Activated CD4-positive, alpha-beta T cell treated with anti-CD3 and anti-CD28 coated beads, Interleukin-2, amount 10 ng/mL, durations not matched to agents 7 days and 5 days (primary cell): ENCODE data around the gene KCNJ12. TPM values are rescaled to one million over a fixed set of nuclear protein-coding genes. Genes with fewer than 3 reads are reported as not detected.
"Not testable (repeated sequence)": the region's sequence is repeated elsewhere in the genome, so short reads cannot be mapped to it uniquely, and the experiment has no call there.

ENCODE experiments used
- CTCF ChIA-PET: fragments of 350-600 bp; sonication (Branson Sonifier 250); formaldehyde crosslinking; loops from one replicate; lab custom pipeline; 2021; ENCODE audit warnings: antibody characterized with exemption; lab: Charles Lee
- POLR2A ChIA-PET: fragments of 350-600 bp; sonication (Branson Sonifier 250); formaldehyde crosslinking; loops from one replicate; lab custom pipeline; 2021; ENCODE audit warnings: antibody characterized with exemption; lab: Charles Lee
- DNase-seq: peaks from one replicate; pipeline ENCODE4 v3.0.0-alpha.2; 2020
- H3K27ac Mint-ChIP-seq: one replicate; pipeline ENCODE4 v1.8.0; 2021; ENCODE audit warnings: mild to moderate bottlenecking, moderate library complexity, mixed read lengths
- H3K27me3 Mint-ChIP-seq: one replicate; pipeline ENCODE4 v1.8.0; 2021; ENCODE audit warnings: mixed read lengths
- H3K36me3 Mint-ChIP-seq: one replicate; pipeline ENCODE4 v1.8.0; 2021; ENCODE audit warnings: low read depth, mixed read lengths
- H3K4me1 Mint-ChIP-seq: one replicate; pipeline ENCODE4 v1.8.0; 2021; ENCODE audit warnings: mixed read lengths
- H3K4me3 Mint-ChIP-seq: one replicate; pipeline ENCODE4 v1.8.0; 2021; ENCODE audit warnings: mild to moderate bottlenecking, moderate library complexity, mixed read lengths
- H3K9me3 Mint-ChIP-seq: one replicate; pipeline ENCODE4 v1.8.0; 2021; ENCODE audit warnings: mixed read lengths
- total RNA-seq, 2 experiments: library from RNA; stranded (reverse); gene quantifications; one replicate each; pipeline ENCODE4 v1.2.3, GENCODE V29; 2021

The KCNJ12 gene
- total RNA-seq, 2 experiments from 2014 or later, result not detected

- Mint-ChIP-seq H3K27me3 (peaks cover 25% of the 10 kb centered on the region), H3K9me3 (peaks cover 4% of the 10 kb centered on the region), H3K4me1 (peaks cover 21% of the 10 kb centered on the region), H3K4me3 (no peak overlapping the region), H3K36me3 (no peaks in the 10 kb centered on the region), H3K27ac (no peak overlapping the region)
- DNase-seq, result no peak
- CTCF ChIA-PET, result interaction anchor here (1.1 kb wide), 1 partner anchor 57 kb away, joined by 3 read pairs; no protein-coding TSS in a partner anchor
- POLR2A ChIA-PET, result no interaction called here
Observed at GRCh38 chr17:21454441-21454840, 78.3 kb downstream of the KCNJ12 start.

GRCh38 chr17:21455761-21456160 lies 79.6 kb downstream of the KCNJ12 start:
- CTCF ChIA-PET, result interaction anchor here (2.2 kb wide), 1 partner anchor 57 kb away, joined by 27 read pairs; no protein-coding TSS in a partner anchor
- Mint-ChIP-seq H3K4me3 (no peak overlapping the region), H3K27ac (no peak overlapping the region), H3K36me3 (no peaks in the 10 kb centered on the region), H3K4me1 (peaks cover 21% of the 10 kb centered on the region), H3K27me3 (peaks cover 20% of the 10 kb centered on the region), H3K9me3 (peaks cover 4% of the 10 kb centered on the region)
- POLR2A ChIA-PET, result no interaction called here
- DNase-seq, result no peak

GRCh38 chr17:21456449-21456848 lies 80.3 kb downstream of the KCNJ12 start:
- CTCF ChIA-PET, result interaction anchor here (0.6 to 2.2 kb wide), 15 partner anchors 8 to 457 kb away, joined by 3 to 27 read pairs (median 4); no protein-coding TSS in a partner anchor
- Mint-ChIP-seq H3K4me1 (peaks cover 21% of the 10 kb centered on the region), H3K27me3 (peaks cover 19% of the 10 kb centered on the region)
- H3K9me3 Mint-ChIP-seq, H3K4me3 Mint-ChIP-seq, H3K36me3 Mint-ChIP-seq, POLR2A ChIA-PET, DNase-seq, H3K27ac Mint-ChIP-seq: not testable (repeated sequence)

GRCh38 chr17:21457051-21458026 lies 81.2 kb downstream of the KCNJ12 start:
- peak overlapping the region; percentile 36 for H3K4me3 Mint-ChIP-seq
- peaks cover 4% of the 10 kb centered on the region for H3K9me3 Mint-ChIP-seq
- H3K36me3 Mint-ChIP-seq, result no peaks in the 10 kb centered on the region
- POLR2A ChIA-PET, result interaction anchor here (0.6 kb wide), 1 partner anchor 92 kb away, joined by 4 read pairs; no protein-coding TSS in a partner anchor
- H3K27ac Mint-ChIP-seq, result peak overlapping the region; percentile 50
- CTCF ChIA-PET, result interaction anchor here (0.6 to 2.2 kb wide), 16 partner anchors 9 to 458 kb away, joined by 3 to 27 read pairs (median 4); no protein-coding TSS in a partner anchor
- peak; percentile 88 for DNase-seq
- peaks cover 17% of the 10 kb centered on the region for H3K27me3 Mint-ChIP-seq
- H3K4me1 Mint-ChIP-seq, result peaks cover 19% of the 10 kb centered on the region

- ChIA-PET POLR2A (interaction anchor here (0.6 kb wide), 1 partner anchor 92 kb away, joined by 4 read pairs; no protein-coding TSS in a partner anchor), CTCF (interaction anchor here (1.4 to 2.2 kb wide), 4 partner anchors 15 to 94 kb away, joined by 4 to 27 read pairs (median 8); no protein-coding TSS in a partner anchor)
- H3K9me3 Mint-ChIP-seq, result no peaks in the 10 kb centered on the region
Observed at GRCh38 chr17:21458054-21458453, 81.9 kb downstream of the KCNJ12 start.

GRCh38 chr17:21459536-21459935 lies 83.4 kb downstream of the KCNJ12 start:
- POLR2A ChIA-PET, result no interaction called here
- no peak overlapping the region for H3K27ac Mint-ChIP-seq
- CTCF ChIA-PET, result interaction anchor here (1.9 kb wide), 1 partner anchor 54 kb away, joined by 4 read pairs; no protein-coding TSS in a partner anchor
- peaks cover 29% of the 10 kb centered on the region for H3K4me1 Mint-ChIP-seq
- H3K27me3 Mint-ChIP-seq, result peaks cover 20% of the 10 kb centered on the region
- no peaks in the 10 kb centered on the region for H3K36me3 Mint-ChIP-seq
- no peaks in the 10 kb centered on the region for H3K9me3 Mint-ChIP-seq
- no peak for DNase-seq
- no peak overlapping the region for H3K4me3 Mint-ChIP-seq

More at GRCh38 chr17:21458054-21458453, 81.9 kb downstream of the KCNJ12 start:
- Mint-ChIP-seq H3K36me3 (no peaks in the 10 kb centered on the region), H3K27me3 (peaks cover 14% of the 10 kb centered on the region), H3K4me1 (peaks cover 19% of the 10 kb centered on the region), H3K4me3 (no peak overlapping the region), H3K27ac (no peak overlapping the region)
- no peak for DNase-seq

- H3K27me3 Mint-ChIP-seq, result peaks cover 20% of the 10 kb centered on the region
- POLR2A ChIA-PET, result no interaction called here
- peaks cover 29% of the 10 kb centered on the region for H3K4me1 Mint-ChIP-seq
- no peaks in the 10 kb centered on the region for H3K36me3 Mint-ChIP-seq
- DNase-seq, result no peak
- H3K27ac Mint-ChIP-seq, result no peak overlapping the region
- no peak overlapping the region for H3K4me3 Mint-ChIP-seq
- CTCF ChIA-PET, result interaction anchor here (1.9 kb wide), 1 partner anchor 53 kb away, joined by 4 read pairs; no protein-coding TSS in a partner anchor
- no peaks in the 10 kb centered on the region for H3K9me3 Mint-ChIP-seq
Observed at GRCh38 chr17:21460358-21460757, 84.2 kb downstream of the KCNJ12 start.

GRCh38 chr17:21462237-21462636 lies 86.1 kb downstream of the KCNJ12 start:
- H3K9me3 Mint-ChIP-seq, result no peaks in the 10 kb centered on the region
- peaks cover 20% of the 10 kb centered on the region for H3K4me1 Mint-ChIP-seq
- no peaks in the 10 kb centered on the region for H3K36me3 Mint-ChIP-seq
- no peak overlapping the region for H3K4me3 Mint-ChIP-seq
- ChIA-PET CTCF (interaction anchor here (0.6 to 2.1 kb wide), 2 partner anchors 50 to 299 kb away, joined by 4 to 8 read pairs; no protein-coding TSS in a partner anchor), POLR2A (no interaction called here)
- no peak overlapping the region for H3K27ac Mint-ChIP-seq
- peaks cover 18% of the 10 kb centered on the region for H3K27me3 Mint-ChIP-seq
- no peak for DNase-seq

- H3K4me3 Mint-ChIP-seq, result no peak overlapping the region
- POLR2A ChIA-PET, result no interaction called here
Observed at GRCh38 chr17:21463204-21463661, 87.1 kb downstream of the KCNJ12 start.

GRCh38 chr17:21463779-21464407 lies 87.7 kb downstream of the KCNJ12 start:
- peaks cover 14% of the 10 kb centered on the region for H3K27me3 Mint-ChIP-seq
- no peak for DNase-seq
- no peaks in the 10 kb centered on the region for H3K36me3 Mint-ChIP-seq
- no peak overlapping the region for H3K4me3 Mint-ChIP-seq
- CTCF ChIA-PET, result no interaction called here
- H3K9me3 Mint-ChIP-seq, result no peaks in the 10 kb centered on the region
- peaks cover 15% of the 10 kb centered on the region for H3K4me1 Mint-ChIP-seq
- no peak overlapping the region for H3K27ac Mint-ChIP-seq
- POLR2A ChIA-PET, result no interaction called here

More at GRCh38 chr17:21463204-21463661, 87.1 kb downstream of the KCNJ12 start:
- H3K27me3 Mint-ChIP-seq, result peaks cover 15% of the 10 kb centered on the region
- H3K9me3 Mint-ChIP-seq, result no peaks in the 10 kb centered on the region
- no peaks in the 10 kb centered on the region for H3K36me3 Mint-ChIP-seq
- H3K4me1 Mint-ChIP-seq, result peaks cover 15% of the 10 kb centered on the region
- CTCF ChIA-PET, result no interaction called here
- H3K27ac Mint-ChIP-seq, result peak overlapping the region; percentile 58
- DNase-seq, result no peak

GRCh38 chr17:21464611-21465021 lies 88.5 kb downstream of the KCNJ12 start:
- DNase-seq, result no peak
- H3K9me3 Mint-ChIP-seq, result no peaks in the 10 kb centered on the region
- ChIA-PET CTCF (no interaction called here), POLR2A (no interaction called here)
- H3K36me3 Mint-ChIP-seq, result no peaks in the 10 kb centered on the region
- peaks cover 12% of the 10 kb centered on the region for H3K27me3 Mint-ChIP-seq
- H3K4me3 Mint-ChIP-seq, result no peak overlapping the region
- H3K4me1 Mint-ChIP-seq, result peaks cover 15% of the 10 kb centered on the region
- H3K27ac Mint-ChIP-seq, result no peak overlapping the region

GRCh38 chr17:21466550-21466949 lies 90.4 kb downstream of the KCNJ12 start:
- no peak for DNase-seq
- no peak overlapping the region for H3K27ac Mint-ChIP-seq
- no peaks in the 10 kb centered on the region for H3K9me3 Mint-ChIP-seq
- no peaks in the 10 kb centered on the region for H3K36me3 Mint-ChIP-seq
- CTCF ChIA-PET, result no interaction called here
- H3K4me3 Mint-ChIP-seq, result no peak overlapping the region
- peaks cover 15% of the 10 kb centered on the region for H3K4me1 Mint-ChIP-seq
- POLR2A ChIA-PET, result no interaction called here
- H3K27me3 Mint-ChIP-seq, result peaks cover 12% of the 10 kb centered on the region
